ENCODE data around the gene RBM6. TPM values are rescaled to one million over a fixed set of nuclear protein-coding genes. Genes with fewer than 3 reads are reported as not detected.

Gene RBM6
- total RNA-seq, 1 donor from 2014 or later: 71.5 TPM

- TF ChIP-seq POLR2AphosphoS5 (IDR thresholded peaks at IDR 0.05; ENCODE audit: insufficient read depth in 1 of 2, low read depth in 1 of 2): no peak
- intact Hi-C loops (cut with DNase I): no loop called here
- no peak for DNase-seq (ENCODE audit: extremely low spot score in 2 of 2)
- H3K36me3 ChIP-seq: peaks cover 0 to 42% of the 10 kb centered on the region in 2 donors
- H3K27ac ChIP-seq: no peak overlapping the region
- H3K27me3 ChIP-seq: no peaks in the 10 kb centered on the region
- no peak overlapping the region for H3K4me3 ChIP-seq
- H3K9me3 ChIP-seq: no peaks in the 10 kb centered on the region
- no peaks in the 10 kb centered on the region for H3K4me1 ChIP-seq
These were observed 32.7 kb downstream of the RBM6 start for GRCh38 chr3:49972656-49973055.

- DNase-seq (ENCODE audit: extremely low spot score in 2 of 2): no peak
- Histone ChIP-seq H3K4me3 (no peak overlapping the region), H3K27me3 (no peaks in the 10 kb centered on the region), H3K9me3 (no peaks in the 10 kb centered on the region), H3K4me1 (no peaks in the 10 kb centered on the region), H3K36me3 (peaks cover 0 to 30% of the 10 kb centered on the region in 2 donors), H3K27ac (no peak overlapping the region)
- intact Hi-C loops (cut with DNase I): no loop called here
- no peak for TF ChIP-seq POLR2AphosphoS5 (IDR thresholded peaks at IDR 0.05; ENCODE audit: insufficient read depth in 1 of 2, low read depth in 1 of 2)
- TF ChIP-seq, protein P1, sequence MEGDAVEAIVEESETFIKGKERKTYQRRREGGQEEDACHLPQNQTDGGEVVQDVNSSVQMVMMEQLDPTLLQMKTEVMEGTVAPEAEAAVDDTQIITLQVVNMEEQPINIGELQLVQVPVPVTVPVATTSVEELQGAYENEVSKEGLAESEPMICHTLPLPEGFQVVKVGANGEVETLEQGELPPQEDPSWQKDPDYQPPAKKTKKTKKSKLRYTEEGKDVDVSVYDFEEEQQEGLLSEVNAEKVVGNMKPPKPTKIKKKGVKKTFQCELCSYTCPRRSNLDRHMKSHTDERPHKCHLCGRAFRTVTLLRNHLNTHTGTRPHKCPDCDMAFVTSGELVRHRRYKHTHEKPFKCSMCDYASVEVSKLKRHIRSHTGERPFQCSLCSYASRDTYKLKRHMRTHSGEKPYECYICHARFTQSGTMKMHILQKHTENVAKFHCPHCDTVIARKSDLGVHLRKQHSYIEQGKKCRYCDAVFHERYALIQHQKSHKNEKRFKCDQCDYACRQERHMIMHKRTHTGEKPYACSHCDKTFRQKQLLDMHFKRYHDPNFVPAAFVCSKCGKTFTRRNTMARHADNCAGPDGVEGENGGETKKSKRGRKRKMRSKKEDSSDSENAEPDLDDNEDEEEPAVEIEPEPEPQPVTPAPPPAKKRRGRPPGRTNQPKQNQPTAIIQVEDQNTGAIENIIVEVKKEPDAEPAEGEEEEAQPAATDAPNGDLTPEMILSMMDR (IDR thresholded peaks at IDR 0.05): no peak
- no peak for TF ChIP-seq POLR2A (IDR thresholded peaks at IDR 0.05)
These were observed 37.0 kb downstream of the RBM6 start for GRCh38 chr3:49976942-49977341.

- Histone ChIP-seq H3K36me3 (peaks cover 0 to 12% of the 10 kb centered on the region in 2 donors), H3K27ac (no peak overlapping the region), H3K9me3 (no peaks in the 10 kb centered on the region), H3K27me3 (no peaks in the 10 kb centered on the region), H3K4me3 (no peak overlapping the region), H3K4me1 (no peaks in the 10 kb centered on the region)
- no peak for DNase-seq (ENCODE audit: extremely low spot score in 2 of 2)
- TF ChIP-seq, protein P1 (IDR thresholded peaks at IDR 0.05): no peak
- TF ChIP-seq POLR2A (IDR thresholded peaks at IDR 0.05): no peak
- no peak for TF ChIP-seq POLR2AphosphoS5 (IDR thresholded peaks at IDR 0.05; ENCODE audit: insufficient read depth in 1 of 2, low read depth in 1 of 2)
- intact Hi-C loops (cut with DNase I): no loop called here
These were observed 44.4 kb downstream of the RBM6 start for GRCh38 chr3:49984394-49984793.

DNA sequence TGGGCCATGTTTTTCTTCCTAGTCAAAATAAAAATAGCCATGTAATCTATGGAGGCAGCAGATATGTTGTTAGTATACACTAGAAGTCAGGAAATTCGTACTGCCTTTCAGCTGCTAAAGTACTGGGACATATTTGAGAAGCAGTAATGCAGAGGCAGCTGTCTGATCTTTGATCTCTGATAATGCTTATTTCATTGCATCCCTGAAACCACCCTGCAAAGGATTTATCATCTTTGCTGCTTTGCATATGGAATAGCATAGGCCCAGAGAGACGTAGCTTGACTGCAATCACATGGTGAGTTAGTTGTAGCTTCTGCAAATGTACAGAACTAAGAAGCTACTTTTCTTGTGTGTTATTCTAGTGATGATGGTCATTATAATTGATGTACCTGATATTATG is 52.4 kb downstream of the RBM6 start:
- no peaks in the 10 kb centered on the region for H3K4me1 ChIP-seq
- intact Hi-C loops (cut with DNase I): no loop called here
- TF ChIP-seq, protein P1 (IDR thresholded peaks at IDR 0.05): no peak
- TF ChIP-seq POLR2A (IDR thresholded peaks at IDR 0.05) (no peak), POLR2AphosphoS5 (IDR thresholded peaks at IDR 0.05; ENCODE audit: insufficient read depth in 1 of 2, low read depth in 1 of 2) (no peak)
- H3K4me3 ChIP-seq: no peak overlapping the region
- no peaks in the 10 kb centered on the region for H3K9me3 ChIP-seq
- H3K27me3 ChIP-seq: no peaks in the 10 kb centered on the region
- peaks cover 0 to 8% of the 10 kb centered on the region in 2 donors for H3K36me3 ChIP-seq
- DNase-seq (ENCODE audit: extremely low spot score in 2 of 2): no peak
- H3K27ac ChIP-seq: no peak overlapping the region

DNA sequence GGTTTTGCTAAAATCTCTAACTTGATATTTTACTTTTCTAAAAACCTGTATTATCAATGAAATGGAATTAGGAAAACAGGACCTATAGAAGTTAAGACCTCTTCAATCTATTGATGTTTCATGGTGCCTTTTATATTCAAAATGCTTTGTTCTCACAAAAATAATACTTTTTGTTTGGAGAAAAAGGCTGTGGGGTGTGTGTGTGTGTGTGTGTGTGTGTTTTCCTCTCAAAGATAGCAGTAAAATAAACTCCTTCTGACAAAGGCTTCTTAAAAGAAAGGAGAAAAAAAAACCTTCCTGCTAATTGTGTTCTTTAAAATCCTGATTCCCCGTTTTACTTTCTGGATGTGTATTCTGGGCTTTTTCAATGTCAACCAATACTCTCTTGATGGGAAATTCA is 54.5 kb downstream of the RBM6 start:
- Histone ChIP-seq H3K4me1 (no peaks in the 10 kb centered on the region), H3K27me3 (no peaks in the 10 kb centered on the region), H3K9me3 (no peaks in the 10 kb centered on the region), H3K27ac (no peak overlapping the region), H3K36me3 (peaks cover 0 to under 1% of the 10 kb centered on the region in 2 donors), H3K4me3 (no peak overlapping the region)
- intact Hi-C loops (cut with DNase I): no loop called here
- TF ChIP-seq, protein P1 (IDR thresholded peaks at IDR 0.05): no peak
- no peak for TF ChIP-seq POLR2AphosphoS5 (IDR thresholded peaks at IDR 0.05; ENCODE audit: insufficient read depth in 1 of 2, low read depth in 1 of 2)
- no peak for TF ChIP-seq POLR2A (IDR thresholded peaks at IDR 0.05)
- DNase-seq (ENCODE audit: extremely low spot score in 2 of 2): no peak

Measured in vagina (tissue), 2 donors.